ENCODE measurements around the gene MICB. TPM values are rescaled to one million over a fixed set of nuclear protein-coding genes. Genes with fewer than 3 reads are reported as not detected.
"Not testable (repeated sequence)": the region's sequence is repeated elsewhere in the genome, so short reads cannot be mapped to it uniquely, and the experiment has no call there.

MICB gene
- total and polyA plus RNA-seq, 2 of the 8 experiments (the other 6 are each of a cell fraction or from before 2014, with no cell fraction given): 16.2 to 25.3 TPM

DNA sequence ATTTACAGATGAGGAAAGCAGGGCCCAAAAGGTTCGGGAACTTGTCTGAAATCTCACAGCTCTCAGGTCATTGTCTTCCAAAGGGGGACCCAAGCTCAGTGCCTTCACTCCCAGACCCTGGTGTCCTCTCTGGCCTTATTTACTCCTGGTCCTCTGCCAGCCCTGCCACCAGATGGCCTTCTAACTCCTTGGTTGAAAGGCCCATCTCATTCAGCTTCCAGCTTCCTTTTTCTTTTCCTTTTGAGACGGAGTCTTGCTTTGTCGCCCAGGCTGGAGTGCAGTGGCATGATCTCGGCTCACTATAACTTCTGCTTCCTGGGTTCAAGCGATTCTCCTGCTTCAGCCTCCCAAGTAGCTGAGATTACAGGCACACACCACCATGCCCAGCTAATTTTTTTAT is 53.4 kb downstream of the MICB start:
- H2AK5ac ChIP-seq (ENCODE audit: low read depth, low read length); H3K4ac ChIP-seq (replicated peaks; ENCODE audit: insufficient read length, low read depth, low read length); H3K27ac ChIP-seq (ENCODE audit: low read depth, low read length); H4K91ac ChIP-seq (replicated peaks; ENCODE audit: insufficient read length, low read length); DNase-seq (ENCODE audit: low read depth in 1 of 2, low spot score in 2 of 2); FAIRE-seq; H3K18ac ChIP-seq (ENCODE audit: extremely low read depth, low read length); H2BK15ac ChIP-seq (ENCODE audit: low read length); H2BK12ac ChIP-seq (ENCODE audit: low read depth, low read length); H3K4me2 ChIP-seq (ENCODE audit: insufficient read depth in 1 of 2, low read depth in 2 of 2, low read length in 2 of 2); H3K9me3 ChIP-seq (ENCODE audit: insufficient read depth in 2 of 2, low read depth in 1 of 2, low read length in 1 of 2); H4K5ac ChIP-seq (ENCODE audit: insufficient read length, low read depth, low read length); H3K9ac ChIP-seq (replicated peaks in 1 of 4; ENCODE audit: extremely low read depth in 1 of 4, low read depth in 3 of 4, low read length in 3 of 4); H3K23ac ChIP-seq (ENCODE audit: insufficient read length); H3K4me3 ChIP-seq (ENCODE audit: extremely low read depth in 1 of 4, insufficient read depth in 2 of 4, low read depth in 3 of 4, low read length in 4 of 4); H2AFZ ChIP-seq (ENCODE audit: low read length); H3K14ac ChIP-seq (ENCODE audit: insufficient read length); H4K20me1 ChIP-seq (replicated peaks in 1 of 2; ENCODE audit: control insufficient read depth in 1 of 2, insufficient read depth in 2 of 2, low read length in 2 of 2); H4K8ac ChIP-seq (ENCODE audit: extremely low read depth, insufficient read depth, low read length); H2BK120ac ChIP-seq (replicated peaks; ENCODE audit: low read depth, low read length); H3K23me2 ChIP-seq (ENCODE audit: low read depth, low read length); H3K27me3 ChIP-seq (replicated peaks in 1 of 4; ENCODE audit: control insufficient read depth in 3 of 4, extremely low read depth in 1 of 4, insufficient read depth in 3 of 4, low read length in 3 of 4); H2BK20ac ChIP-seq (ENCODE audit: low read length); H3K4me1 ChIP-seq (replicated peaks in 1 of 4; ENCODE audit: control insufficient read depth in 3 of 4, insufficient read depth in 4 of 4, low read length in 3 of 4); H3K79me1 ChIP-seq (ENCODE audit: low read depth, low read length); H3K36me3 ChIP-seq (ENCODE audit: control insufficient read depth in 2 of 4, insufficient read depth in 4 of 4, low read length in 3 of 4); H3K56ac ChIP-seq (replicated peaks; ENCODE audit: insufficient read length, low read depth, low read length); H2BK5ac ChIP-seq (ENCODE audit: low read depth, low read length); H3K79me2 ChIP-seq (ENCODE audit: control insufficient read depth in 1 of 2, insufficient read depth in 2 of 2, low read length in 2 of 2): not testable (repeated sequence)
- ChIA-PET CTCF (ENCODE audit: partially characterized antibody) (interaction anchor here (0.7 to 24.7 kb wide), 17 partner anchors 9 to 419 kb away, joined by 3 to 613 read pairs (median 5); partner anchors contain the start of genes AIF1, BAG6, C6orf47 and DDX39B), POLR2A (ENCODE audit: partially characterized antibody) (interaction anchor here (0.6 to 18.4 kb wide), 15 partner anchors 8 to 334 kb away, joined by 3 to 428 read pairs (median 4); partner anchors contain the start of genes DDX39B, GPANK1, LTB and MCCD1)
- WGBS, 2 experiments (ENCODE audit: extremely low coverage in 1 of 2, insufficient coverage in 1 of 2, insufficient read length in 1 of 2, insufficient replicate concordance in 2 of 2, low coverage in 1 of 2, low lambda C conversion rate in 2 of 2, missing lambda C conversion rate in 1 of 2): 81% methylated on average over 5 of the region's 5 CpGs; no CpG with 5 or more reads in 1 of the 2 experiments
- TF ChIP-seq, protein P1, sequence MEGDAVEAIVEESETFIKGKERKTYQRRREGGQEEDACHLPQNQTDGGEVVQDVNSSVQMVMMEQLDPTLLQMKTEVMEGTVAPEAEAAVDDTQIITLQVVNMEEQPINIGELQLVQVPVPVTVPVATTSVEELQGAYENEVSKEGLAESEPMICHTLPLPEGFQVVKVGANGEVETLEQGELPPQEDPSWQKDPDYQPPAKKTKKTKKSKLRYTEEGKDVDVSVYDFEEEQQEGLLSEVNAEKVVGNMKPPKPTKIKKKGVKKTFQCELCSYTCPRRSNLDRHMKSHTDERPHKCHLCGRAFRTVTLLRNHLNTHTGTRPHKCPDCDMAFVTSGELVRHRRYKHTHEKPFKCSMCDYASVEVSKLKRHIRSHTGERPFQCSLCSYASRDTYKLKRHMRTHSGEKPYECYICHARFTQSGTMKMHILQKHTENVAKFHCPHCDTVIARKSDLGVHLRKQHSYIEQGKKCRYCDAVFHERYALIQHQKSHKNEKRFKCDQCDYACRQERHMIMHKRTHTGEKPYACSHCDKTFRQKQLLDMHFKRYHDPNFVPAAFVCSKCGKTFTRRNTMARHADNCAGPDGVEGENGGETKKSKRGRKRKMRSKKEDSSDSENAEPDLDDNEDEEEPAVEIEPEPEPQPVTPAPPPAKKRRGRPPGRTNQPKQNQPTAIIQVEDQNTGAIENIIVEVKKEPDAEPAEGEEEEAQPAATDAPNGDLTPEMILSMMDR (IDR thresholded peaks at IDR 0.05; ENCODE audit: control extremely low read depth in 1 of 3, insufficient read depth in 1 of 3, low read depth in 1 of 3, low read length in 3 of 3): peak; percentile 55 to 76 (median 65)
- TF ChIP-seq RAD21 (IDR thresholded peaks at IDR 0.05 in 1 of 2, conservative IDR thresholded peaks at IDR 0.05 in 1 of 2; ENCODE audit: low read depth in 2 of 2, low read length in 2 of 2): peak; percentile 78 to 84
